WTC11 (cell line): ENCODE measurements around the gene EWSR1. TPM values are rescaled to one million over a fixed set of nuclear protein-coding genes. Genes with fewer than 3 reads are reported as not detected.

Source experiments
- ATAC-seq: fragments of 200-7000 bp; cut with Tn5 transposase; 2 replicates; pipeline ENCODE4 v1.10.0; 2021; ENCODE audit warnings: mild to moderate bottlenecking, moderate library complexity
- CTCF ChIA-PET: fragments of 300-600 bp; sonication (Branson Sonifier 250); formaldehyde crosslinking; loops from one replicate; lab custom pipeline; 2021; ENCODE audit warnings: antibody characterized with exemption; lab: Charles Lee
- POLR2A ChIA-PET: fragments of 350-600 bp; sonication (Branson Sonifier 250); formaldehyde crosslinking; loops from one replicate; lab custom pipeline; 2021; ENCODE audit warnings: antibody characterized with exemption; lab: Charles Lee
- DNase-seq: peaks from one replicate; pipeline ENCODE4 v3.0.0; 2021; ENCODE audit warnings: low spot score
- H3K27ac Mint-ChIP-seq: 2 replicates; pipeline ENCODE4 v1.8.0; 2021; ENCODE audit warnings: mixed read lengths
- H3K27me3 Mint-ChIP-seq: 2 replicates; pipeline ENCODE4 v1.8.0; 2021; ENCODE audit warnings: low read depth, mild to moderate bottlenecking, moderate library complexity, mixed read lengths
- H3K36me3 Mint-ChIP-seq: 2 replicates; pipeline ENCODE4 v1.8.0; 2021; ENCODE audit warnings: mixed read lengths
- H3K4me1 Mint-ChIP-seq: 2 replicates; pipeline ENCODE4 v1.8.0; 2022; ENCODE audit warnings: mixed read lengths
- H3K4me3 Mint-ChIP-seq: 2 replicates; pipeline ENCODE4 v1.8.0; 2021; ENCODE audit warnings: mild to moderate bottlenecking, moderate library complexity, mixed read lengths
- H3K9me3 Mint-ChIP-seq: 2 replicates; pipeline ENCODE4 v1.8.0; 2021; ENCODE audit warnings: mixed read lengths
- AFF4 ChIP-seq: sonication (generic); formaldehyde crosslinking; IDR thresholded peaks from 2 replicates; pipeline ENCODE4 v1.8.1; 2023; ENCODE audit warnings: mild to moderate bottlenecking, missing genetic modification reagents, borderline replicate concordance
- ESRRA ChIP-seq: sonication (generic); formaldehyde crosslinking; IDR thresholded peaks from 2 replicates; pipeline ENCODE4 v1.8.1; 2022; ENCODE audit warnings: mild to moderate bottlenecking, missing genetic modification reagents, borderline replicate concordance
- FOXK1 ChIP-seq: sonication (generic); formaldehyde crosslinking; IDR thresholded peaks from 2 replicates; pipeline ENCODE4 v1.8.0; 2022; ENCODE audit warnings: mild to moderate bottlenecking, moderate library complexity, missing genetic modification reagents
- FOXP1 ChIP-seq: sonication (generic); formaldehyde crosslinking; IDR thresholded peaks from 2 replicates; pipeline ENCODE4 v1.8.0; 2022; ENCODE audit warnings: missing genetic modification reagents, mild to moderate bottlenecking, moderate library complexity, borderline replicate concordance
- IRF2 ChIP-seq: sonication (generic); formaldehyde crosslinking; IDR thresholded peaks from 2 replicates; pipeline ENCODE4 v1.8.0; 2022; ENCODE audit warnings: low read depth, missing genetic modification reagents, borderline replicate concordance
- JAZF1 ChIP-seq: fragments of 250-450 bp; sonication (Bioruptor Pico); IDR thresholded peaks from 2 replicates; pipeline ENCODE4 v1.9.0; 2021; ENCODE audit warnings: moderate library complexity, mild to moderate bottlenecking, inconsistent platforms
- NFE2L1 ChIP-seq: sonication (generic); formaldehyde crosslinking; IDR thresholded peaks from 2 replicates; pipeline ENCODE4 v1.8.1; 2023; ENCODE audit warnings: missing genetic modification reagents
- NR3C1 ChIP-seq: sonication (generic); formaldehyde crosslinking; conservative IDR thresholded peaks from 2 replicates; pipeline ENCODE4 v1.8.1; 2023; ENCODE audit warnings: low read depth, mild to moderate bottlenecking, missing genetic modification reagents
- ZNF219 ChIP-seq: sonication (generic); formaldehyde crosslinking; IDR thresholded peaks from 2 replicates; pipeline ENCODE4 v1.8.0; 2023; ENCODE audit warnings: missing genetic modification reagents, mild to moderate bottlenecking, borderline replicate concordance
- ZNF425 ChIP-seq: fragments of 250-450 bp; sonication (Bioruptor Pico); conservative IDR thresholded peaks from 2 replicates; pipeline ENCODE4 v1.9.0; 2021; ENCODE audit warnings: mild to moderate bottlenecking
- ZSCAN18 ChIP-seq: fragments of 250-450 bp; sonication (Bioruptor Pico); IDR thresholded peaks from 2 replicates; pipeline ENCODE4 v2.1.2; 2022; ENCODE audit warnings: mild to moderate bottlenecking, moderate library complexity
- total RNA-seq: library from RNA; stranded (reverse); gene quantifications from 3 replicates; pipeline ENCODE4 v1.2.3, GENCODE V29; 2021
- TF ChIP-seq, protein P1 (sequence below): sonication (generic); formaldehyde crosslinking; IDR thresholded peaks from 2 replicates; pipeline ENCODE4 v1.8.1; 2022; ENCODE audit warnings: mild to moderate bottlenecking, missing genetic modification reagents, moderate library complexity, borderline replicate concordance
- TF ChIP-seq, protein P2 (sequence below): sonication (generic); formaldehyde crosslinking; IDR thresholded peaks from 2 replicates; pipeline ENCODE4 v1.8.1; 2023; ENCODE audit warnings: mild to moderate bottlenecking, missing genetic modification reagents
- TF ChIP-seq, protein P3 (sequence below): sonication (generic); formaldehyde crosslinking; conservative IDR thresholded peaks from 2 replicates; pipeline ENCODE4 v1.8.1; 2022; ENCODE audit warnings: mild to moderate bottlenecking, missing genetic modification reagents

EWSR1 gene
- total RNA-seq, 1 experiment from 2014 or later, result 377 TPM

DNA sequence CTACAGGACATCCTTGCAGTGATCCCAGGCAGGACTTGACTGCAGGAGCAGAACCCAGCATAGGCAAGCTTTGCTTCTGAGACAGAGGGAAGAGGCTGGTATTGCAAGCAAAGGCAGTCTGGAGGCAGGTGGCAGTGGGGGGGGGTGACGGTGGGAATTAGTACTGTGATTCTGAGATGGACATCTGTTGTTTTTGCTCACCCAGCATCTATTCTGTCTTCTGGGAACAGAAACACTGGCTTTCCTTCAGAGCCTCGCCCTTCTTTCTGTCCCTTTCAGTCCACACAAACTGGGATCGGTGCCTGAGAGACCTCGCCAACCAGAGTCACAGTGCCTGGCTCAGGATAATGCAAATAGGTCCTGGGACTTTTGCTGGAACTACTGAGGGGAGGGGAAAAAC lies 78.6 kb downstream of the EWSR1 start (continued):
- TF ChIP-seq ZNF425 (CRISPR knock-in tag), result no peak
- TF ChIP-seq, protein P1, sequence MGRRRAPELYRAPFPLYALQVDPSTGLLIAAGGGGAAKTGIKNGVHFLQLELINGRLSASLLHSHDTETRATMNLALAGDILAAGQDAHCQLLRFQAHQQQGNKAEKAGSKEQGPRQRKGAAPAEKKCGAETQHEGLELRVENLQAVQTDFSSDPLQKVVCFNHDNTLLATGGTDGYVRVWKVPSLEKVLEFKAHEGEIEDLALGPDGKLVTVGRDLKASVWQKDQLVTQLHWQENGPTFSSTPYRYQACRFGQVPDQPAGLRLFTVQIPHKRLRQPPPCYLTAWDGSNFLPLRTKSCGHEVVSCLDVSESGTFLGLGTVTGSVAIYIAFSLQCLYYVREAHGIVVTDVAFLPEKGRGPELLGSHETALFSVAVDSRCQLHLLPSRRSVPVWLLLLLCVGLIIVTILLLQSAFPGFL, result no peak
- TF ChIP-seq FOXK1, result no peak
- no peak for TF ChIP-seq AFF4 (CRISPR knock-in tag)
- no peak for TF ChIP-seq FOXP1 (CRISPR knock-in tag)
- TF ChIP-seq ZNF219 (CRISPR knock-in tag), result no peak

DNA sequence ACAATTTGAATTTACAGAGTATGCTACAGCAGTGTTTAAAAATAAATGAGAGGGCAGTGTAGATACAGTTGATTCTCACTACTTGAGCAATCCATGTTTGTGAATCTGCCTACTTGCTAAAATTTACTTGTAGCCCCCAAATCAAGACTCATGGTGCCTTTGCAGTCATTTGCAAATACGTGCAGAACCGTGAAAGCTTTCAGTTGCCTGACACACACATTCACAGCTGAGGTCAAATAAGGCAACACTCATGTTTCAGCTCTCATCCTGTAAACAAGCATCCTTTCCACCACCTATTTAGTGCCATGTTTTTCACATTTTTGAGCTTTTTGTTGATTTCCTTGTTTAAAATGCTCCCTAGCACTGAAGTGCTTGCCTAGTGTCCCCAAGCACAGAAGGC lies 80.0 kb downstream of the EWSR1 start:
- H3K9me3 Mint-ChIP-seq, result no peaks in the 10 kb centered on the region
- H3K27me3 Mint-ChIP-seq, result no peaks in the 10 kb centered on the region
- TF ChIP-seq ESRRA (CRISPR knock-in tag) (no peak), ZSCAN18 (CRISPR knock-in tag) (no peak), JAZF1 (CRISPR knock-in tag) (no peak), NR3C1 (no peak), ZNF219 (CRISPR knock-in tag) (no peak), ZNF425 (CRISPR knock-in tag) (no peak), FOXP1 (CRISPR knock-in tag) (no peak), NFE2L1 (CRISPR knock-in tag) (no peak), IRF2 (no peak)
- TF ChIP-seq, protein P2, sequence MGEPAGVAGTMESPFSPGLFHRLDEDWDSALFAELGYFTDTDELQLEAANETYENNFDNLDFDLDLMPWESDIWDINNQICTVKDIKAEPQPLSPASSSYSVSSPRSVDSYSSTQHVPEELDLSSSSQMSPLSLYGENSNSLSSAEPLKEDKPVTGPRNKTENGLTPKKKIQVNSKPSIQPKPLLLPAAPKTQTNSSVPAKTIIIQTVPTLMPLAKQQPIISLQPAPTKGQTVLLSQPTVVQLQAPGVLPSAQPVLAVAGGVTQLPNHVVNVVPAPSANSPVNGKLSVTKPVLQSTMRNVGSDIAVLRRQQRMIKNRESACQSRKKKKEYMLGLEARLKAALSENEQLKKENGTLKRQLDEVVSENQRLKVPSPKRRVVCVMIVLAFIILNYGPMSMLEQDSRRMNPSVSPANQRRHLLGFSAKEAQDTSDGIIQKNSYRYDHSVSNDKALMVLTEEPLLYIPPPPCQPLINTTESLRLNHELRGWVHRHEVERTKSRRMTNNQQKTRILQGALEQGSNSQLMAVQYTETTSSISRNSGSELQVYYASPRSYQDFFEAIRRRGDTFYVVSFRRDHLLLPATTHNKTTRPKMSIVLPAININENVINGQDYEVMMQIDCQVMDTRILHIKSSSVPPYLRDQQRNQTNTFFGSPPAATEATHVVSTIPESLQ (CRISPR knock-in tag), result no peak
- TF ChIP-seq, protein P3, sequence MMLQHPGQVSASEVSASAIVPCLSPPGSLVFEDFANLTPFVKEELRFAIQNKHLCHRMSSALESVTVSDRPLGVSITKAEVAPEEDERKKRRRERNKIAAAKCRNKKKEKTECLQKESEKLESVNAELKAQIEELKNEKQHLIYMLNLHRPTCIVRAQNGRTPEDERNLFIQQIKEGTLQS (CRISPR knock-in tag), result no peak
- TF ChIP-seq, all 79 proteins: peak for 0
- Mint-ChIP-seq H3K27ac (no peak overlapping the region; the same call in 1 of the 2 replicates), H3K36me3 (peaks cover 66% of the 10 kb centered on the region), H3K4me1 (no peaks in the 10 kb centered on the region), H3K4me3 (no peak overlapping the region)
- ATAC-seq, result no peak
- ChIA-PET POLR2A (no interaction called here), CTCF (no interaction called here)
- no peak for DNase-seq
